Measurements from ENCODE around the gene HEATR9. TPM values are rescaled to one million over a fixed set of nuclear protein-coding genes. Genes with fewer than 3 reads are reported as not detected.

Gene HEATR9
- polyA plus RNA-seq, 3 donors = not detected

GRCh38 chr17:35917519-35918213, 49.0 kb upstream of the HEATR9 start:
- no peak for DNase-seq
- no peak overlapping the region for H3K4me2 ChIP-seq (replicated peaks; ENCODE audit: extremely low read depth, low read length, poor library complexity, severe bottlenecking)
- Mint-ChIP-seq H3K27ac (peak overlapping the region in 1 of 7 donors; percentile 25), H3K27me3 (ENCODE audit: low read depth in 3 of 3) (peaks cover 0 to 4% (median 0%) of the 10 kb centered on the region in 3 donors), H3K9me3 (peaks cover 0 to 3% (median 0%) of the 10 kb centered on the region in 7 donors), H3K4me1 (peaks cover 7% of the 10 kb centered on the region), H3K4me3 (no peak overlapping the region), H3K36me3 (peaks cover 3 to 9% of the 10 kb centered on the region in 2 donors)
- H3K79me2 ChIP-seq (ENCODE audit: insufficient read depth, low read length) = no peaks in the 10 kb centered on the region
- TF ChIP-seq, protein P1, sequence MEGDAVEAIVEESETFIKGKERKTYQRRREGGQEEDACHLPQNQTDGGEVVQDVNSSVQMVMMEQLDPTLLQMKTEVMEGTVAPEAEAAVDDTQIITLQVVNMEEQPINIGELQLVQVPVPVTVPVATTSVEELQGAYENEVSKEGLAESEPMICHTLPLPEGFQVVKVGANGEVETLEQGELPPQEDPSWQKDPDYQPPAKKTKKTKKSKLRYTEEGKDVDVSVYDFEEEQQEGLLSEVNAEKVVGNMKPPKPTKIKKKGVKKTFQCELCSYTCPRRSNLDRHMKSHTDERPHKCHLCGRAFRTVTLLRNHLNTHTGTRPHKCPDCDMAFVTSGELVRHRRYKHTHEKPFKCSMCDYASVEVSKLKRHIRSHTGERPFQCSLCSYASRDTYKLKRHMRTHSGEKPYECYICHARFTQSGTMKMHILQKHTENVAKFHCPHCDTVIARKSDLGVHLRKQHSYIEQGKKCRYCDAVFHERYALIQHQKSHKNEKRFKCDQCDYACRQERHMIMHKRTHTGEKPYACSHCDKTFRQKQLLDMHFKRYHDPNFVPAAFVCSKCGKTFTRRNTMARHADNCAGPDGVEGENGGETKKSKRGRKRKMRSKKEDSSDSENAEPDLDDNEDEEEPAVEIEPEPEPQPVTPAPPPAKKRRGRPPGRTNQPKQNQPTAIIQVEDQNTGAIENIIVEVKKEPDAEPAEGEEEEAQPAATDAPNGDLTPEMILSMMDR (IDR thresholded peaks at IDR 0.05) = no peak
- intact Hi-C loops (cut with micrococcal nuclease) = no loop called here
- no peaks in the 10 kb centered on the region for H3K9me3 ChIP-seq (replicated peaks in 1 of 2; ENCODE audit: control insufficient read depth in 1 of 2, insufficient read depth in 1 of 2, low read length in 2 of 2)
- no peaks in the 10 kb centered on the region for H3K36me3 ChIP-seq (replicated peaks in 1 of 2; ENCODE audit: control insufficient read depth in 1 of 2, insufficient read depth in 2 of 2, low read length in 2 of 2)
- no peak overlapping the region for H3K27ac ChIP-seq (ENCODE audit: low read depth in 1 of 2, low read length in 2 of 2)
- H3K4me1 ChIP-seq (ENCODE audit: control insufficient read depth in 1 of 2, insufficient read depth in 2 of 2, low read length in 2 of 2) = no peaks in the 10 kb centered on the region
- no peaks in the 10 kb centered on the region for H4K20me1 ChIP-seq (ENCODE audit: insufficient read depth, low read length)
- H3K27me3 ChIP-seq (ENCODE audit: control insufficient read depth in 2 of 2, insufficient read depth in 2 of 2, low read length in 2 of 2) = no peaks in the 10 kb centered on the region
- WGBS (ENCODE audit: insufficient coverage) = over 99% methylated on average over 25 of the region's 29 CpGs
- no peak overlapping the region for H3K4me3 ChIP-seq (replicated peaks in 1 of 3; ENCODE audit: low read depth in 2 of 3, low read length in 3 of 3)
- H3K9ac ChIP-seq (ENCODE audit: insufficient read depth, low read length, poor library complexity, severe bottlenecking) = no peak overlapping the region
- no peak overlapping the region for H2AFZ ChIP-seq (ENCODE audit: insufficient read depth, low read depth, low read length, poor library complexity, severe bottlenecking)

DNA sequence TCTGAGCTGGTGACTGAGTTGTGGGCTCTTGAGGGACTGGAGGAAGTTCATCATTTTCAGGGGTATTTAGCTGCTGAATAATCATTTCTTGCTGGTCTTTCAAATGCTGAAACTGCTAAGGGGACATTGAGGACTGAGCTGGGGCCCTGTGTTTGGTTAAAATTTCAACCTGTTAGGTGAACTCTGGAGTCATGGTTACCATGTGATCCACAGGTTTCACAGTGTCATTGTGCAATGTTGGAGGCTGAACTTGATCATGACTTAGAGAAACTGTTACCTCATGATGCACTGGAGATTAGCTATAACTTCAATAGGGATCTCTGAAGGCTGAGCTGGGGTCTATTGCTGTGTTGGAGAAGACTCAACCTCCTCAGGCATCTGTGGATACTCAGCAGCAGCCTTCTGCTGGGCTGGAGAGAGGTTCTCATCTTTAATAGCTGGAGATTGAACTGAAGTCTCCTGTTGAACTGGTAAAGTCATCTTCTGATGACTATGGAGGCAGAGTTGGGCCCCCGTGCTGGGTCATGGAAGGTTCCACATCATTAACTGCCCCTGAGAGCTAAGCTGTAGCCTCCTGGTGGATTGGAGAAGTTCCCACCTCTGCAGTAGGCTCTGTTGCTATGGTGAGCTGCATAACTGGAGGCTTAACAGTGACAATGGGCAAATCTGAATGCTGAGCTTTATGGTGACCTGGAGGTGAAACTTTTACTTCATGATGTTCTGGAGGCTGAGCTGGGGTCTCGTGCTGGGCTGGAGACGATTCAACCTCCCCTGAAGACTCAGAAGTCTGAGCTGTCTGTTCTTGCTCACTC, 46.7 kb upstream of the HEATR9 start:
- no peak for DNase-seq
- Histone ChIP-seq H3K79me2 (ENCODE audit: insufficient read depth, low read length) (no peaks in the 10 kb centered on the region), H3K9ac (ENCODE audit: insufficient read depth, low read length, poor library complexity, severe bottlenecking) (no peak overlapping the region), H3K36me3 (replicated peaks in 1 of 2; ENCODE audit: control insufficient read depth in 1 of 2, insufficient read depth in 2 of 2, low read length in 2 of 2) (no peaks in the 10 kb centered on the region), H2AFZ (ENCODE audit: insufficient read depth, low read depth, low read length, poor library complexity, severe bottlenecking) (no peak overlapping the region), H3K4me2 (replicated peaks; ENCODE audit: extremely low read depth, low read length, poor library complexity, severe bottlenecking) (no peak overlapping the region), H3K9me3 (replicated peaks in 1 of 2; ENCODE audit: control insufficient read depth in 1 of 2, insufficient read depth in 1 of 2, low read length in 2 of 2) (no peaks in the 10 kb centered on the region), H3K27ac (ENCODE audit: low read depth in 1 of 2, low read length in 2 of 2) (no peak overlapping the region), H3K4me1 (ENCODE audit: control insufficient read depth in 1 of 2, insufficient read depth in 2 of 2, low read length in 2 of 2) (no peaks in the 10 kb centered on the region), H3K27me3 (ENCODE audit: control insufficient read depth in 2 of 2, insufficient read depth in 2 of 2, low read length in 2 of 2) (no peaks in the 10 kb centered on the region), H3K4me3 (replicated peaks in 1 of 3; ENCODE audit: low read depth in 2 of 3, low read length in 3 of 3) (no peak overlapping the region), H4K20me1 (ENCODE audit: insufficient read depth, low read length) (no peaks in the 10 kb centered on the region)
- no peak overlapping the region for H3K27ac Mint-ChIP-seq
- peaks cover 7% of the 10 kb centered on the region for H3K4me1 Mint-ChIP-seq
- peaks cover 2 to 9% of the 10 kb centered on the region in 2 donors for H3K36me3 Mint-ChIP-seq
- H3K4me3 Mint-ChIP-seq = no peak overlapping the region
- peaks cover 0 to 3% (median 0%) of the 10 kb centered on the region in 7 donors for H3K9me3 Mint-ChIP-seq
- peaks cover 0 to 4% (median 0%) of the 10 kb centered on the region in 3 donors for H3K27me3 Mint-ChIP-seq (ENCODE audit: low read depth in 3 of 3)
- WGBS (ENCODE audit: insufficient coverage) = 100% methylated on average over 3 of the region's 3 CpGs
- intact Hi-C loops (cut with micrococcal nuclease) = no loop called here
- TF ChIP-seq, protein P1 (IDR thresholded peaks at IDR 0.05) = no peak
